ENCODE measurements around the gene GOLGA1. TPM values are rescaled to one million over a fixed set of nuclear protein-coding genes. Genes with fewer than 3 reads are reported as not detected.
A peak's percentile ranks its signal among the peaks of the same experiment; 100 is the strongest.

Gene GOLGA1
- total and polyA plus RNA-seq, 2 of the 13 experiments (the other 11 are each of a cell fraction or from before 2014, with no cell fraction given): 12.7 to 15.9 TPM

DNA sequence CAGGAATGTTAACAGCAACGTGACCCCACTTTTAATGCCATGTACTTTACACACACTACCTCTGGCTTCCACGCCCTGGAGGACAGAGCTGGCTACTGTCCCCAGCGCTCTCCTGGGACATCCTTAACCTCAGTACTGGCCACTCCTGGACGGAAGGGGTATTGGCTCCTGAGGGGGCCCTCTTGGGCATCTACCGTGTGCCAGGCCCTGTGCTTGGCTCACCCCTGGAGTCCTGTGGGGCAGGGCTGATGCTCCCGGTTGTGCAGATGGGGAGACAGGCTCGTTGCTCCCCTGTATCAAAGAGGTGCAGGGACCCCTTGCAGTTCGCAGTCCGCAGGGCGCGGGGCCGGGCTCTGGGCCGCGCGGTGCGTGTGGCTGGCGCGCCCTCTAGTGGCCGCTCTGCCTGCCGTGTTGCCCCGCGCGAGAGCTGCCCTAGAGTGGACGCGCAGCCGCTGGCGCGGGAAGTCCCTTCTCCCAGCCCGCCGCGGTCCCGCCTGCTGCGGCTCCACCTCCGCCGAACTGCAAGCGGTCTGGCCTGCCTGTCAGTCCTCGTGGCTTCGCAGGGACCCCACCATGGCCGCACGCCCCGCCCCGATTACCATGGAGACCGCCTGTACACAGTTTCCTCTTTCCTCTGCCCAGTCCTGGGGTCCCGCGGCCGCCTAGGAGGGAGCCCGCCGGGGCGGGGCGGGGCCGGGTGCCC is 87.9 kb downstream of the GOLGA1 start, which contains the start of gene WDR38 (continued):
- TF ChIP-seq, protein P1, sequence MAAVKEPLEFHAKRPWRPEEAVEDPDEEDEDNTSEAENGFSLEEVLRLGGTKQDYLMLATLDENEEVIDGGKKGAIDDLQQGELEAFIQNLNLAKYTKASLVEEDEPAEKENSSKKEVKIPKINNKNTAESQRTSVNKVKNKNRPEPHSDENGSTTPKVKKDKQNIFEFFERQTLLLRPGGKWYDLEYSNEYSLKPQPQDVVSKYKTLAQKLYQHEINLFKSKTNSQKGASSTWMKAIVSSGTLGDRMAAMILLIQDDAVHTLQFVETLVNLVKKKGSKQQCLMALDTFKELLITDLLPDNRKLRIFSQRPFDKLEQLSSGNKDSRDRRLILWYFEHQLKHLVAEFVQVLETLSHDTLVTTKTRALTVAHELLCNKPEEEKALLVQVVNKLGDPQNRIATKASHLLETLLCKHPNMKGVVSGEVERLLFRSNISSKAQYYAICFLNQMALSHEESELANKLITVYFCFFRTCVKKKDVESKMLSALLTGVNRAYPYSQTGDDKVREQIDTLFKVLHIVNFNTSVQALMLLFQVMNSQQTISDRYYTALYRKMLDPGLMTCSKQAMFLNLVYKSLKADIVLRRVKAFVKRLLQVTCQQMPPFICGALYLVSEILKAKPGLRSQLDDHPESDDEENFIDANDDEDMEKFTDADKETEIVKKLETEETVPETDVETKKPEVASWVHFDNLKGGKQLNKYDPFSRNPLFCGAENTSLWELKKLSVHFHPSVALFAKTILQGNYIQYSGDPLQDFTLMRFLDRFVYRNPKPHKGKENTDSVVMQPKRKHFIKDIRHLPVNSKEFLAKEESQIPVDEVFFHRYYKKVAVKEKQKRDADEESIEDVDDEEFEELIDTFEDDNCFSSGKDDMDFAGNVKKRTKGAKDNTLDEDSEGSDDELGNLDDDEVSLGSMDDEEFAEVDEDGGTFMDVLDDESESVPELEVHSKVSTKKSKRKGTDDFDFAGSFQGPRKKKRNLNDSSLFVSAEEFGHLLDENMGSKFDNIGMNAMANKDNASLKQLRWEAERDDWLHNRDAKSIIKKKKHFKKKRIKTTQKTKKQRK (IDR thresholded peaks at IDR 0.05; ENCODE audit: low read length): no peak
- TF ChIP-seq, protein P2, sequence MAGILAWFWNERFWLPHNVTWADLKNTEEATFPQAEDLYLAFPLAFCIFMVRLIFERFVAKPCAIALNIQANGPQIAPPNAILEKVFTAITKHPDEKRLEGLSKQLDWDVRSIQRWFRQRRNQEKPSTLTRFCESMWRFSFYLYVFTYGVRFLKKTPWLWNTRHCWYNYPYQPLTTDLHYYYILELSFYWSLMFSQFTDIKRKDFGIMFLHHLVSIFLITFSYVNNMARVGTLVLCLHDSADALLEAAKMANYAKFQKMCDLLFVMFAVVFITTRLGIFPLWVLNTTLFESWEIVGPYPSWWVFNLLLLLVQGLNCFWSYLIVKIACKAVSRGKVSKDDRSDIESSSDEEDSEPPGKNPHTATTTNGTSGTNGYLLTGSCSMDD (CRISPR knock-in tag; IDR thresholded peaks at IDR 0.05): no peak
- TF ChIP-seq TEAD3 (CRISPR knock-in tag; optimal IDR thresholded peaks at IDR 0.05; ENCODE audit: borderline replicate concordance) (peak; percentile 45), HDAC2 (CRISPR knock-in tag; IDR thresholded peaks at IDR 0.05) (peak; percentile 32; the same call in 1 of the 2 replicates), NFIB (CRISPR knock-in tag; IDR thresholded peaks at IDR 0.05; ENCODE audit: borderline replicate concordance) (no peak), THYN1 (CRISPR knock-in tag; IDR thresholded peaks at IDR 0.05; ENCODE audit: borderline replicate concordance, low read depth) (no peak), ZNF83 (CRISPR knock-in tag; IDR thresholded peaks at IDR 0.05; ENCODE audit: borderline replicate concordance) (no peak), NFKBIZ (CRISPR knock-in tag; IDR thresholded peaks at IDR 0.05) (no peak; the same call in 1 of the 2 replicates), SP4 (CRISPR knock-in tag; IDR thresholded peaks at IDR 0.05) (0 out of 2 replicates have a peak, but pooled peaks have one; percentile 51), HNRNPUL1 (IDR thresholded peaks at IDR 0.05; ENCODE audit: low read depth, low read length) (no peak), ZNF891 (CRISPR knock-in tag; IDR thresholded peaks at IDR 0.05) (no peak), ZNF253 (CRISPR knock-in tag; IDR thresholded peaks at IDR 0.05; ENCODE audit: borderline replicate concordance) (no peak), WIZ (CRISPR knock-in tag; IDR thresholded peaks at IDR 0.05) (0 out of 2 replicates have a peak, but pooled peaks have one; percentile 63), KLF9 (CRISPR knock-in tag; IDR thresholded peaks at IDR 0.05; ENCODE audit: low read depth) (no peak)
- TF ChIP-seq, protein P3, sequence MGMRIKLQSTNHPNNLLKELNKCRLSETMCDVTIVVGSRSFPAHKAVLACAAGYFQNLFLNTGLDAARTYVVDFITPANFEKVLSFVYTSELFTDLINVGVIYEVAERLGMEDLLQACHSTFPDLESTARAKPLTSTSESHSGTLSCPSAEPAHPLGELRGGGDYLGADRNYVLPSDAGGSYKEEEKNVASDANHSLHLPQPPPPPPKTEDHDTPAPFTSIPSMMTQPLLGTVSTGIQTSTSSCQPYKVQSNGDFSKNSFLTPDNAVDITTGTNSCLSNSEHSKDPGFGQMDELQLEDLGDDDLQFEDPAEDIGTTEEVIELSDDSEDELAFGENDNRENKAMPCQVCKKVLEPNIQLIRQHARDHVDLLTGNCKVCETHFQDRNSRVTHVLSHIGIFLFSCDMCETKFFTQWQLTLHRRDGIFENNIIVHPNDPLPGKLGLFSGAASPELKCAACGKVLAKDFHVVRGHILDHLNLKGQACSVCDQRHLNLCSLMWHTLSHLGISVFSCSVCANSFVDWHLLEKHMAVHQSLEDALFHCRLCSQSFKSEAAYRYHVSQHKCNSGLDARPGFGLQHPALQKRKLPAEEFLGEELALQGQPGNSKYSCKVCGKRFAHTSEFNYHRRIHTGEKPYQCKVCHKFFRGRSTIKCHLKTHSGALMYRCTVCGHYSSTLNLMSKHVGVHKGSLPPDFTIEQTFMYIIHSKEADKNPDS (CRISPR knock-in tag; IDR thresholded peaks at IDR 0.05): no peak
- TF ChIP-seq, protein P4, sequence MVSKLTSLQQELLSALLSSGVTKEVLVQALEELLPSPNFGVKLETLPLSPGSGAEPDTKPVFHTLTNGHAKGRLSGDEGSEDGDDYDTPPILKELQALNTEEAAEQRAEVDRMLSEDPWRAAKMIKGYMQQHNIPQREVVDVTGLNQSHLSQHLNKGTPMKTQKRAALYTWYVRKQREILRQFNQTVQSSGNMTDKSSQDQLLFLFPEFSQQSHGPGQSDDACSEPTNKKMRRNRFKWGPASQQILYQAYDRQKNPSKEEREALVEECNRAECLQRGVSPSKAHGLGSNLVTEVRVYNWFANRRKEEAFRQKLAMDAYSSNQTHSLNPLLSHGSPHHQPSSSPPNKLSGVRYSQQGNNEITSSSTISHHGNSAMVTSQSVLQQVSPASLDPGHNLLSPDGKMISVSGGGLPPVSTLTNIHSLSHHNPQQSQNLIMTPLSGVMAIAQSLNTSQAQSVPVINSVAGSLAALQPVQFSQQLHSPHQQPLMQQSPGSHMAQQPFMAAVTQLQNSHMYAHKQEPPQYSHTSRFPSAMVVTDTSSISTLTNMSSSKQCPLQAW (CRISPR knock-in tag; IDR thresholded peaks at IDR 0.05): peak; percentile 70
- TF ChIP-seq, protein P5, sequence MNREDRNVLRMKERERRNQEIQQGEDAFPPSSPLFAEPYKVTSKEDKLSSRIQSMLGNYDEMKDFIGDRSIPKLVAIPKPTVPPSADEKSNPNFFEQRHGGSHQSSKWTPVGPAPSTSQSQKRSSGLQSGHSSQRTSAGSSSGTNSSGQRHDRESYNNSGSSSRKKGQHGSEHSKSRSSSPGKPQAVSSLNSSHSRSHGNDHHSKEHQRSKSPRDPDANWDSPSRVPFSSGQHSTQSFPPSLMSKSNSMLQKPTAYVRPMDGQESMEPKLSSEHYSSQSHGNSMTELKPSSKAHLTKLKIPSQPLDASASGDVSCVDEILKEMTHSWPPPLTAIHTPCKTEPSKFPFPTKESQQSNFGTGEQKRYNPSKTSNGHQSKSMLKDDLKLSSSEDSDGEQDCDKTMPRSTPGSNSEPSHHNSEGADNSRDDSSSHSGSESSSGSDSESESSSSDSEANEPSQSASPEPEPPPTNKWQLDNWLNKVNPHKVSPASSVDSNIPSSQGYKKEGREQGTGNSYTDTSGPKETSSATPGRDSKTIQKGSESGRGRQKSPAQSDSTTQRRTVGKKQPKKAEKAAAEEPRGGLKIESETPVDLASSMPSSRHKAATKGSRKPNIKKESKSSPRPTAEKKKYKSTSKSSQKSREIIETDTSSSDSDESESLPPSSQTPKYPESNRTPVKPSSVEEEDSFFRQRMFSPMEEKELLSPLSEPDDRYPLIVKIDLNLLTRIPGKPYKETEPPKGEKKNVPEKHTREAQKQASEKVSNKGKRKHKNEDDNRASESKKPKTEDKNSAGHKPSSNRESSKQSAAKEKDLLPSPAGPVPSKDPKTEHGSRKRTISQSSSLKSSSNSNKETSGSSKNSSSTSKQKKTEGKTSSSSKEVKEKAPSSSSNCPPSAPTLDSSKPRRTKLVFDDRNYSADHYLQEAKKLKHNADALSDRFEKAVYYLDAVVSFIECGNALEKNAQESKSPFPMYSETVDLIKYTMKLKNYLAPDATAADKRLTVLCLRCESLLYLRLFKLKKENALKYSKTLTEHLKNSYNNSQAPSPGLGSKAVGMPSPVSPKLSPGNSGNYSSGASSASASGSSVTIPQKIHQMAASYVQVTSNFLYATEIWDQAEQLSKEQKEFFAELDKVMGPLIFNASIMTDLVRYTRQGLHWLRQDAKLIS (CRISPR knock-in tag; IDR thresholded peaks at IDR 0.05): no peak

All from HepG2 (cell line).